ENCODE results near the gene ATR.

ATR gene

GRCh38 chr3:142623194-142623593 is 44.7 kb upstream of the ATR start:
- TF ChIP-seq CTCF (conservative IDR thresholded peaks at IDR 0.05; ENCODE audit: low read depth, low read length) = no peak
- no peaks in the 10 kb centered on the region for H3K79me2 ChIP-seq (ENCODE audit: insufficient read depth, low read depth)
- H2AFZ ChIP-seq (ENCODE audit: low read depth) = no peak overlapping the region
- no peak overlapping the region for H3K4me3 ChIP-seq (IDR thresholded peaks at IDR 0.05; ENCODE audit: insufficient read depth, low read depth, low read length)
- no peaks in the 10 kb centered on the region for H3K27me3 ChIP-seq (ENCODE audit: insufficient read depth, low read depth)
- H3K9ac ChIP-seq = no peak overlapping the region
- no peak overlapping the region for H3K27ac ChIP-seq
- no peaks in the 10 kb centered on the region for H3K36me3 ChIP-seq (ENCODE audit: insufficient read depth)
- no peaks in the 10 kb centered on the region for H4K20me1 ChIP-seq (ENCODE audit: insufficient read depth)
- H3K4me2 ChIP-seq = no peak overlapping the region
- no peaks in the 10 kb centered on the region for H3K4me1 ChIP-seq (ENCODE audit: low read depth, poor library complexity, severe bottlenecking)

- Histone ChIP-seq H3K4me3 (IDR thresholded peaks at IDR 0.05; ENCODE audit: insufficient read depth, low read depth, low read length) (no peak overlapping the region), H3K79me2 (ENCODE audit: insufficient read depth, low read depth) (no peaks in the 10 kb centered on the region), H2AFZ (ENCODE audit: low read depth) (no peak overlapping the region), H4K20me1 (ENCODE audit: insufficient read depth) (no peaks in the 10 kb centered on the region), H3K9ac (no peak overlapping the region), H3K36me3 (ENCODE audit: insufficient read depth) (no peaks in the 10 kb centered on the region), H3K4me1 (ENCODE audit: low read depth, poor library complexity, severe bottlenecking) (no peaks in the 10 kb centered on the region), H3K4me2 (no peak overlapping the region), H3K27me3 (ENCODE audit: insufficient read depth, low read depth) (no peaks in the 10 kb centered on the region), H3K27ac (no peak overlapping the region)
- TF ChIP-seq CTCF (conservative IDR thresholded peaks at IDR 0.05; ENCODE audit: low read depth, low read length) = no peak
Measured at GRCh38 chr3:142622405-142622804, 43.9 kb upstream of the ATR start.

GRCh38 chr3:142618917-142619461 is 40.5 kb upstream of the ATR start:
- Histone ChIP-seq H3K27ac (no peak overlapping the region), H3K79me2 (ENCODE audit: insufficient read depth, low read depth) (no peaks in the 10 kb centered on the region), H3K4me3 (IDR thresholded peaks at IDR 0.05; ENCODE audit: insufficient read depth, low read depth, low read length) (no peak overlapping the region), H3K4me2 (no peak overlapping the region), H3K36me3 (ENCODE audit: insufficient read depth) (no peaks in the 10 kb centered on the region), H3K27me3 (ENCODE audit: insufficient read depth, low read depth) (no peaks in the 10 kb centered on the region), H4K20me1 (ENCODE audit: insufficient read depth) (no peaks in the 10 kb centered on the region), H3K9ac (no peak overlapping the region), H3K4me1 (ENCODE audit: low read depth, poor library complexity, severe bottlenecking) (no peaks in the 10 kb centered on the region), H2AFZ (ENCODE audit: low read depth) (no peak overlapping the region)
- no peak for TF ChIP-seq CTCF (conservative IDR thresholded peaks at IDR 0.05; ENCODE audit: low read depth, low read length)

GRCh38 chr3:142615171-142615570 is 36.6 kb upstream of the ATR start:
- no peak overlapping the region for H3K4me3 ChIP-seq (IDR thresholded peaks at IDR 0.05; ENCODE audit: insufficient read depth, low read depth, low read length)
- no peak overlapping the region for H3K9ac ChIP-seq
- H3K79me2 ChIP-seq (ENCODE audit: insufficient read depth, low read depth) = no peaks in the 10 kb centered on the region
- no peaks in the 10 kb centered on the region for H4K20me1 ChIP-seq (ENCODE audit: insufficient read depth)
- no peak overlapping the region for H3K27ac ChIP-seq
- no peaks in the 10 kb centered on the region for H3K36me3 ChIP-seq (ENCODE audit: insufficient read depth)
- no peak overlapping the region for H2AFZ ChIP-seq (ENCODE audit: low read depth)
- H3K27me3 ChIP-seq (ENCODE audit: insufficient read depth, low read depth) = no peaks in the 10 kb centered on the region
- no peak overlapping the region for H3K4me2 ChIP-seq
- TF ChIP-seq CTCF (conservative IDR thresholded peaks at IDR 0.05; ENCODE audit: low read depth, low read length) = no peak
- no peaks in the 10 kb centered on the region for H3K4me1 ChIP-seq (ENCODE audit: low read depth, poor library complexity, severe bottlenecking)

All from KMS-11 (cell line).